GM12891 (cell line): ENCODE data around the gene C2.
A peak's percentile ranks its signal among the peaks of the same experiment; 100 is the strongest.
"Not testable (repeated sequence)": the region's sequence is repeated elsewhere in the genome, so short reads cannot be mapped to it uniquely, and the experiment has no call there.

Experiments
- DNase-seq: peaks from one replicate; pipeline ENCODE4 v3.0.0; 2011; ENCODE audit warnings: low spot score; ENCODE audit not compliant: insufficient read length
- FAIRE-seq: peaks from 2 replicates; lab custom pipeline; 2011; peaks lifted over from hg19 to GRCh38; lab: Jason Lieb, UNC
- PAX5 ChIP-seq: IDR thresholded peaks from 2 replicates; pipeline ENCODE4 v1.6.1; 2011; ENCODE audit warnings: low read length, moderate library complexity, mild to moderate bottlenecking; ENCODE audit not compliant: insufficient read depth, severe bottlenecking
- POLR2A ChIP-seq: IDR thresholded peaks from 2 replicates; pipeline ENCODE4 v1.6.1; 2011; ENCODE audit warnings: low read depth, low read length, control low read depth
- POLR2AphosphoS5 ChIP-seq: IDR thresholded peaks from 2 replicates; pipeline ENCODE4 v1.6.1; 2011; ENCODE audit warnings: low read depth, low read length, control low read depth
- POU2F2 ChIP-seq: IDR thresholded peaks from 2 replicates; pipeline ENCODE4 v1.6.1; 2011; ENCODE audit warnings: low read depth, mild to moderate bottlenecking, control low read depth, low read length, moderate library complexity
- SPI1 ChIP-seq: IDR thresholded peaks from 2 replicates; pipeline ENCODE4 v1.6.1; 2011; ENCODE audit warnings: low read depth, low read length, control low read depth
- TAF1 ChIP-seq: IDR thresholded peaks from 2 replicates; pipeline ENCODE4 v1.6.1; 2011; ENCODE audit warnings: low read depth, low read length, control low read depth

The C2 gene

GRCh38 chr6:31898383-31899011 is 29.0 kb upstream of the C2 start:
- no peak for TF ChIP-seq PAX5
- no peak for TF ChIP-seq POLR2AphosphoS5
- TF ChIP-seq SPI1 = no peak
- no peak for TF ChIP-seq POLR2A
- no peak for TF ChIP-seq TAF1
- peak; percentile 58 for FAIRE-seq

GRCh38 chr6:31899215-31899614 is 28.3 kb upstream of the C2 start:
- FAIRE-seq = no peak
- TF ChIP-seq PAX5 = no peak
- TF ChIP-seq SPI1 = peak; percentile 46
- DNase-seq = no peak

More at GRCh38 chr6:31898383-31899011, 29.0 kb upstream of the C2 start:
- DNase-seq = no peak

- DNase-seq (no peak), FAIRE-seq (no peak)
- no peak for TF ChIP-seq POLR2A
- TF ChIP-seq PAX5 = no peak
- no peak for TF ChIP-seq POLR2AphosphoS5
- TF ChIP-seq POU2F2 = no peak
- TF ChIP-seq SPI1 = no peak
- no peak for TF ChIP-seq TAF1
These were observed 27.4 kb upstream of the C2 start for GRCh38 chr6:31899882-31900722.

- no peak for DNase-seq
- FAIRE-seq = no peak
These were observed 26.6 kb upstream of the C2 start for GRCh38 chr6:31900917-31901414.

GRCh38 chr6:31901415-31901952 is 26.0 kb upstream of the C2 start:
- TF ChIP-seq POU2F2 = no peak
- TF ChIP-seq POLR2AphosphoS5 = no peak; the same call in 1 of the 2 replicates
- TF ChIP-seq SPI1 = no peak
- no peak for TF ChIP-seq PAX5
- TF ChIP-seq TAF1 = no peak
- no peak for TF ChIP-seq POLR2A
- peak; percentile 58 for DNase-seq

More at GRCh38 chr6:31900917-31901414, 26.6 kb upstream of the C2 start:
- TF ChIP-seq PAX5 (no peak), POLR2A (no peak), POU2F2 (no peak), TAF1 (no peak)

GRCh38 chr6:31901953-31902643 is 25.4 kb upstream of the C2 start, which contains the start of gene ZBTB12:
TSS of gene ZBTB12 (minus strand) at chr6:31902086. CDS start at chr6:31901305, 781 bp downstream.
- TF ChIP-seq POLR2A = no peak
- TF ChIP-seq TAF1 = 0 out of 2 replicates have a peak, but pooled peaks have one; percentile 25
- peak; percentile 85 for DNase-seq
- FAIRE-seq = peak; percentile 92

More at GRCh38 chr6:31901415-31901952, 26.0 kb upstream of the C2 start:
- FAIRE-seq = no peak

GRCh38 chr6:31903957-31904356 is 23.6 kb upstream of the C2 start:
- DNase-seq (no peak), FAIRE-seq (no peak)
- TF ChIP-seq PAX5 (no peak), POLR2A (no peak), POLR2AphosphoS5 (no peak), POU2F2 (no peak), TAF1 (no peak), SPI1 (no peak)

GRCh38 chr6:31905041-31905440 is 22.5 kb upstream of the C2 start:
- no peak for TF ChIP-seq POLR2A
- no peak for TF ChIP-seq PAX5
- TF ChIP-seq POLR2AphosphoS5 = no peak
- TF ChIP-seq TAF1 = no peak
- no peak for TF ChIP-seq POU2F2
- no peak for TF ChIP-seq SPI1
- DNase-seq (no peak), FAIRE-seq (no peak)

GRCh38 chr6:31906122-31906521 is 21.4 kb upstream of the C2 start:
- DNase-seq (no peak), FAIRE-seq (no peak)
- TF ChIP-seq POLR2A (no peak), POLR2AphosphoS5 (no peak), SPI1 (no peak), TAF1 (no peak), PAX5 (no peak), POU2F2 (no peak)

GRCh38 chr6:31906727-31907126 is 20.8 kb upstream of the C2 start:
- not testable (repeated sequence) for FAIRE-seq, DNase-seq
